ENCODE measurements around the gene ADAM33. TPM values are rescaled to one million over a fixed set of nuclear protein-coding genes. Genes with fewer than 3 reads are reported as not detected.

Gene ADAM33
- polyA plus RNA-seq, 1 donor: 15.5 TPM

DNA sequence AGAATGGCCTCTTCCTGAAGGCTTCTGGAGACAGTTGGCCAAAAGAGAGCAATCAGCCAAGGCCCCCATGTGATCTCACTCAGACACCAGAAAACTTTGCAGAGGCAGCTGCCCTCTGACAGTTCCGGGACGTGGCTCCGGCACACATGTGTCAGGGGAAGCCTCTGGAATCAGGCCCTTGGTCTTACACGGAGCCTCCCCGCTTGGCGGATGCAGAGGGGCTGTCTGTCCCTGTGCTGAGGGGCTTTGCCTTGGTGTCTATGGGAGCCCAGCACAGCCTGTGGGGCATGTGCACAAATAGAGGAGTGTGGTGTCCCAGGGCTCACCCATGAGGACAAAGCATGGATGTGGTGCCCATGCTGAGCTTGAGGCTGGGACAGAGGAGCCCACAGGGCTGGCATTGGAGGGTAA lies 16.8 kb upstream of the ADAM33 start:
- Histone ChIP-seq H3K4me1 (ENCODE audit: control insufficient read depth, insufficient read depth, low read length) (no peaks in the 10 kb centered on the region), H3K9me3 (ENCODE audit: control insufficient read depth, low read depth, low read length) (no peaks in the 10 kb centered on the region), H3K36me3 (ENCODE audit: control insufficient read depth, insufficient read depth, low read length) (no peaks in the 10 kb centered on the region), H3K27me3 (ENCODE audit: control insufficient read depth, insufficient read depth, low read length) (peaks cover 7% of the 10 kb centered on the region), H3K27ac (ENCODE audit: low read length) (no peak overlapping the region), H3K4me3 (ENCODE audit: low read length) (no peak overlapping the region)
- no CpG with 5 or more reads among the region's 6 CpGs for WGBS (ENCODE audit: insufficient coverage, low lambda C conversion rate)
- DNase-seq: no peak

DNA sequence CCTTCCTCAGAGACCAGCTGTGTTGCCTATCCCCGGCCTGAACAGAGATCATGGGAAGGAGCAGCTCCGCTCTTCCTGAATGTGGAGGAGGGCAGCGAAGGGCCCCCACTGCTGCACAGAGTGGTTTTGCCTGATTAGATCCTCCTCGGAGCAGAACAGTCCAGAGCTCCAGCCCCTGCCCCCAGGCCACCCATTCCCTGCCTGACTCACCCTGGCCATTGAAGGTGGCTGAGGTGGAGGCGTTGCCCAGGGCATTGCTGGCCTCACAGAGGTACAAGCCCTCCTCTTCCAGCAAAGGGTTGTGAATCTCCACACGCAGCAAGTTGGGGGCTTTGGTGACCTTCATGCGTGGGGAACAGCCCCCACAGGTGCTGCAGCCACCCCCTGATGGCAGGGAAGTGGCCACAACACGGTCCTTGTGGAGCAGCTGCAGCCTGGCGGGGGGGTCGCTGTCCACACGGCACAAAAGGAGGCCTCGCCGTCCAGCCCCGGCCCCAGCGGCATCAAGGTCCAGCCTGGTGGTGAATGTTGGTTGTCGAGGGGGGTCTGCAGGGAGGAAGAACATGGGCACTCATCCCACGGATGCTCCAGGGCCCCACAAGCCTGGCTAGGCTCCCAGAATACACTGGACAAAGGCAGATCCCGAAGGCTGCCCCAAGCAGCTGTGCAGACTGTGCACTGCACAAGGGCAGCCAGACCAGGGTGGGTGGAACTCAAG lies 15.9 kb upstream of the ADAM33 start:
- Histone ChIP-seq H3K27ac (ENCODE audit: low read length) (no peak overlapping the region), H3K4me1 (ENCODE audit: control insufficient read depth, insufficient read depth, low read length) (no peaks in the 10 kb centered on the region), H3K9me3 (ENCODE audit: control insufficient read depth, low read depth, low read length) (no peaks in the 10 kb centered on the region), H3K27me3 (ENCODE audit: control insufficient read depth, insufficient read depth, low read length) (no peaks in the 10 kb centered on the region), H3K4me3 (ENCODE audit: low read length) (no peak overlapping the region), H3K36me3 (ENCODE audit: control insufficient read depth, insufficient read depth, low read length) (no peaks in the 10 kb centered on the region)
- 80% methylated on average over 1 of the region's 18 CpGs for WGBS (ENCODE audit: insufficient coverage, low lambda C conversion rate)
- no peak for DNase-seq

DNA sequence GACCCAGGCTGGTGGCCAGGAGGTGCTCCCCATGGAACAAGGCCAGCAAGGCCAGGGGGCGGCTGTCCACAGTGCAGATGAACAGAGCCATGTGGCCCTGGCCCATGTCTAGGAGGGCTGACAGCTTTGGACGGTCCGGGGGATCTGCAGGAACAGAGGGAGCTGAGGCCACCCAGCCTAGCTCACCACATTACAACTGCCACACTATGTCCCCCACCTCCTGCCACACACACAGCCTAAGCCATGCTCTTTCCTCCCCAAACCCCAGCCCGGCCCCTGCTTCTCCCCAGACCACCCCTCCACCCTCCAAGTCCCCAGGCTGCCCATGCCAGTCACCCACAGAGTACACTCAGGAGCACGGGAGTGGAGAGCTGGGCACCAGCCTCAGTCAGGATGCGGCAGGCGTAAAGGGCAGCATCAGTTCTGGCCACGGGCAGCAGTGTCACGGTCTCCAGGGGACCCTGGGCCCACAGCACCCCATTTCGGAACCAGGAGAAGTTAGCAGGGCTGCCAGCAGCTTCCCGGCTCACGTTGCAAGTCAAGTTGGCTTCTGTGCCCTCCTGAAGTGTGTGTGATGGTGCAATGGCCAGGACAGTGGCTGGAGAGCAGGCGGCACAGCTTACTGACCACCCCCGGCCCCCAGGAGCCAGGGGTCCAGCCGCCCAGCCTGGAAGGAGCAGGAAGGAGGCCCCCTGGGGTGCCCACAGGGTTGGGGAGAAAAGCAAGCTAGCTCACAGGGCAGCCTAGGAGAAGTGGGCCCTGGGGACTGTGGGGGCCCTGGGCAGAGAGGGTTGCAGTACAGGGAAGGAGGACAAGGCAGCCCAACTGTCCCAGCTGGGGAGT lies 15.2 kb upstream of the ADAM33 start:
- WGBS (ENCODE audit: insufficient coverage, low lambda C conversion rate): no CpG with 5 or more reads among the region's 15 CpGs

DNA sequence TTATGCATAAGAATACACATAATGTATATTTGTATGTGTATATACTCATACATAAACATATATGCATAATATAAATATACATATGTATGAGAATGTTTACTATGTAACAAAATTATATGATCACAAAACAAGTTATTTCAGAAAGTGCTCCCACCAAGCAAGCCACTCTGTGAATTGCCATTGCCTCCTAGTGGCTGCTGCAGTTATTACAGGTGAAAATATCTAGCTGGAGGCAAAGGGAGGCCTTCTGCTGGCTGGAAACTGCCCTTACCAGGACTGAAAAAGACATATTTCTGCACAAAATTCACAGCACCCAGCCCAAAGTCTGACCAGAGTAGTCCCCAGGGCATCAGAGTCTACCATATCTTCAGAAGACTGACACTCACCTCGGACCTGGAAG lies 14.4 kb upstream of the ADAM33 start:
- Histone ChIP-seq H3K4me3 (ENCODE audit: low read length) (no peak overlapping the region), H3K27me3 (ENCODE audit: control insufficient read depth, insufficient read depth, low read length) (no peaks in the 10 kb centered on the region), H3K9me3 (ENCODE audit: control insufficient read depth, low read depth, low read length) (no peaks in the 10 kb centered on the region), H3K4me1 (ENCODE audit: control insufficient read depth, insufficient read depth, low read length) (no peaks in the 10 kb centered on the region), H3K27ac (ENCODE audit: low read length) (no peak overlapping the region), H3K36me3 (ENCODE audit: control insufficient read depth, insufficient read depth, low read length) (no peaks in the 10 kb centered on the region)
- WGBS (ENCODE audit: insufficient coverage, low lambda C conversion rate): no CpG with 5 or more reads among the region's 1 CpG
- DNase-seq: no peak

More for the DNA sequence above, 15.2 kb upstream of the ADAM33 start:
- no peak for DNase-seq
- no peak overlapping the region for H3K4me3 ChIP-seq (ENCODE audit: low read length)
- no peaks in the 10 kb centered on the region for H3K9me3 ChIP-seq (ENCODE audit: control insufficient read depth, low read depth, low read length)
- H3K4me1 ChIP-seq (ENCODE audit: control insufficient read depth, insufficient read depth, low read length): no peaks in the 10 kb centered on the region
- H3K27me3 ChIP-seq (ENCODE audit: control insufficient read depth, insufficient read depth, low read length): no peaks in the 10 kb centered on the region
- H3K36me3 ChIP-seq (ENCODE audit: control insufficient read depth, insufficient read depth, low read length): no peaks in the 10 kb centered on the region
- no peak overlapping the region for H3K27ac ChIP-seq (ENCODE audit: low read length)

DNA sequence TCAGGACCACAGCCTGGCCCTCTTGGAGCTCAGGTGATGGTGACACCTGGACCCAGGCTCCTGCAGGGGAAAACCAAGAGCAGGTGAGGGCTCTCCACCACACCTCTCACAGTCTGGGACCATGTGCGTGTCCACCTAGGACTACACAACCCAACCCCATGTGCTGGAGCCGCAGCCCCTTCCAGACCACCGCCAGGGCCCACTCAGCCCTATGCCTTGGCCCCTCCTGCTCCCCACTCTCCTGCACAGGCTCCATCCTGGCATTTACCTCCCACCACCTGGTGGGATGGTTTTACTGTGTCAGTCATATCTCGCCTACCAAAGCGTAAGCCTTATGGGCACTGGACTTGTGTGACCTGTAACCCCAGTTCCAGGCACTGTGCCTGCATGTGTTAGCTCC lies 13.1 kb upstream of the ADAM33 start:
- no peaks in the 10 kb centered on the region for H3K9me3 ChIP-seq (ENCODE audit: control insufficient read depth, low read depth, low read length)
- H3K4me1 ChIP-seq (ENCODE audit: control insufficient read depth, insufficient read depth, low read length): no peaks in the 10 kb centered on the region
- H3K27me3 ChIP-seq (ENCODE audit: control insufficient read depth, insufficient read depth, low read length): no peaks in the 10 kb centered on the region
- no peak overlapping the region for H3K4me3 ChIP-seq (ENCODE audit: low read length)
- H3K27ac ChIP-seq (ENCODE audit: low read length): no peak overlapping the region
- DNase-seq: no peak
- no CpG with 5 or more reads among the region's 5 CpGs for WGBS (ENCODE audit: insufficient coverage, low lambda C conversion rate)
- H3K36me3 ChIP-seq (ENCODE audit: control insufficient read depth, insufficient read depth, low read length): no peaks in the 10 kb centered on the region

DNA sequence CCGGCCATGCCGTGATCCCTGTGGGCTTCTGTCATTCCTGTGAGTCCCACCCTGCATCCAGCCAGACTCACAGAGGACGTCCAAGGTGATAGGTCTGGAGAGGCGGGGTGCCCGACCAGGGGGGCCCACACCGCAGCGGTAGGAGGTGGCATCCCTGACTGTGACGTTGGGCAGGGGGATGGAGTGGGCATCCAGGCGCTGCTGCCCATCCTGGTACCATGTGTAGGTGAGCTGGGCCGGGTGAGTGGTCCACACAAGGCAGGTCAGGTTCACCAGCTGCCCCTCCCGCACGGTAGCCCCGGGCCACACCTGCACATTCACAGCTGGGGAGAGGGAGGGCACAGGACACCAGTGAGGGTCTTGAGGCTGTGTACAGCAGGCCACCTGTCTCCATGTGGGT lies 11.6 kb upstream of the ADAM33 start:
- H3K9me3 ChIP-seq (ENCODE audit: control insufficient read depth, low read depth, low read length): no peaks in the 10 kb centered on the region
- no peaks in the 10 kb centered on the region for H3K4me1 ChIP-seq (ENCODE audit: control insufficient read depth, insufficient read depth, low read length)
- WGBS (ENCODE audit: insufficient coverage, low lambda C conversion rate): no CpG with 5 or more reads among the region's 13 CpGs
- no peaks in the 10 kb centered on the region for H3K27me3 ChIP-seq (ENCODE audit: control insufficient read depth, insufficient read depth, low read length)
- no peak overlapping the region for H3K4me3 ChIP-seq (ENCODE audit: low read length)
- H3K36me3 ChIP-seq (ENCODE audit: control insufficient read depth, insufficient read depth, low read length): no peaks in the 10 kb centered on the region
- DNase-seq: no peak
- no peak overlapping the region for H3K27ac ChIP-seq (ENCODE audit: low read length)

DNA sequence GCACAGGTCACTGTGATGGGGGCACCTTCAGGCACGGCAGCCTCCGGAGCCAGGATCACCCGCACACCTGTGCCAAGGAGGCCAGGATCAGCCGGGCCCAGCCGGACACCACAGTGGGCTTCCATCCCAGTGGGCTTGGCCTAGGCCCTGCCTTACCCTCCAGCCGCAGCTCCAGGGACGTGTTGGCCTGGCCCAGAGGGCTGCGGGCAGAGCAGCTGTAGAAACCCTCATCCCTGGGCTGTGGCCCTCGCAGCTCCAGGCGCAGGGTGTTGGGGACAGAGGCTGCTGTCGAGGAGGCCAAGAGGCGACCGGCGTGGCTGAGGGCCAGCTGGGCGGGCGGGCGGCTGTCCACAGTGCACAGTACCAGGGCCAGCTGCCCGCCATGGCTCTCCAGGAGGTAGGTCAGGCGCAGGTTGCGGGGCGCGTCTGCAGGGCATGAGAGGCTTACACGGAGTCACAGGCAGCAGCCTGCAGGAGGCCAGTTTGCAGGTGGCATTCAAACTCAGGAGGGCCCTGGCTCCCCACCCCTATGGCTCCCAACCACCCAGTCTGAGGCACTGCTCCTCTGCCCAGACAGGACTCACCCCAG lies 11.0 kb upstream of the ADAM33 start:
- no CpG with 5 or more reads among the region's 23 CpGs for WGBS (ENCODE audit: insufficient coverage, low lambda C conversion rate)
- Histone ChIP-seq H3K4me3 (ENCODE audit: low read length) (no peak overlapping the region), H3K9me3 (ENCODE audit: control insufficient read depth, low read depth, low read length) (no peaks in the 10 kb centered on the region), H3K4me1 (ENCODE audit: control insufficient read depth, insufficient read depth, low read length) (no peaks in the 10 kb centered on the region), H3K27ac (ENCODE audit: low read length) (no peak overlapping the region), H3K36me3 (ENCODE audit: control insufficient read depth, insufficient read depth, low read length) (no peaks in the 10 kb centered on the region), H3K27me3 (ENCODE audit: control insufficient read depth, insufficient read depth, low read length) (no peaks in the 10 kb centered on the region)
- no peak for DNase-seq

DNA sequence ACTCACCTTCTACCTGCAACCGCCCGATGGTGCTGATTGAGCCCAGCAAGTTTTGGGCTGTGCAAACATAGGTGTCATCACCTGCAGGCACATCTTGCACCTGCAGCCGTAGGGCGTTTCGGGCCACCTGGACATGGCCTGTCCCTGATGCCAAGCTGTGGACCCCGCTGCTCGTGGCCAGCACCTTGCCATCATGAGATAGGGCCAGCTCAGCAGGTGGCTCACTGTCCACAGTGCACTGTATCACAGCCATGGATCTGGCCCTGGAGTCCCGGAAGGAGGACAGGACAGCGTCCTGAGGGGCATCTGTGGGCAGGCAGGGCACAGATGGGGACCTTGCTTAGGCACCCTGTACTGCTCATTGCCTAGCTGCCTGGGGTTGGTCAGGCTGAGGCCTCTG lies 10.1 kb upstream of the ADAM33 start:
- H3K9me3 ChIP-seq (ENCODE audit: control insufficient read depth, low read depth, low read length): no peaks in the 10 kb centered on the region
- H3K4me1 ChIP-seq (ENCODE audit: control insufficient read depth, insufficient read depth, low read length): peaks cover 6% of the 10 kb centered on the region
- no peak for DNase-seq
- H3K4me3 ChIP-seq (ENCODE audit: low read length): no peak overlapping the region
- no peak overlapping the region for H3K27ac ChIP-seq (ENCODE audit: low read length)
- no peaks in the 10 kb centered on the region for H3K36me3 ChIP-seq (ENCODE audit: control insufficient read depth, insufficient read depth, low read length)
- H3K27me3 ChIP-seq (ENCODE audit: control insufficient read depth, insufficient read depth, low read length): peaks cover 2% of the 10 kb centered on the region
- no CpG with 5 or more reads among the region's 9 CpGs for WGBS (ENCODE audit: insufficient coverage, low lambda C conversion rate)

DNA sequence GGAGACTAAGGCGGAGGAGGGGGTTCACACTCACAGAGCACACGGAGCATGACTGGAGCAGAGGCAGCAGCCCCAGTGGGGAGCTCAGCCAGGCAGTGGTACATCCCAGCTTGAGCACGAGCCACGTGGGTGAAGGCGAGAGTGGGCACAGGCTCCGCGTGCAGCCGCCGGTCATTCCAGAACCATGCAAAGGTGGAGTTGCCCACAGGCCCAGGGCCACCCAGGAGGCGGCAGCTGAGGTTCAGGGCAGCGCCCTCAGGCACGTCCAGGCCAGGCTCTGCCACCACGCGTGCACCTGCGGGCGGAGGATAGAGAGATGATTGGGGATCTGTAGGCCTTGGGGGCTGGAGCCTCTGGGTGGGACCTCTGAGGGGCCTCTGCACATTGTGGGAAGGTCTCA lies 9.5 kb upstream of the ADAM33 start:
- no peaks in the 10 kb centered on the region for H3K36me3 ChIP-seq (ENCODE audit: control insufficient read depth, insufficient read depth, low read length)
- no peaks in the 10 kb centered on the region for H3K9me3 ChIP-seq (ENCODE audit: control insufficient read depth, low read depth, low read length)
- WGBS (ENCODE audit: insufficient coverage, low lambda C conversion rate): no CpG with 5 or more reads among the region's 16 CpGs
- peaks cover 6% of the 10 kb centered on the region for H3K4me1 ChIP-seq (ENCODE audit: control insufficient read depth, insufficient read depth, low read length)
- no peak for DNase-seq
- H3K27me3 ChIP-seq (ENCODE audit: control insufficient read depth, insufficient read depth, low read length): peaks cover 7% of the 10 kb centered on the region
- H3K27ac ChIP-seq (ENCODE audit: low read length): no peak overlapping the region
- H3K4me3 ChIP-seq (ENCODE audit: low read length): no peak overlapping the region

DNA sequence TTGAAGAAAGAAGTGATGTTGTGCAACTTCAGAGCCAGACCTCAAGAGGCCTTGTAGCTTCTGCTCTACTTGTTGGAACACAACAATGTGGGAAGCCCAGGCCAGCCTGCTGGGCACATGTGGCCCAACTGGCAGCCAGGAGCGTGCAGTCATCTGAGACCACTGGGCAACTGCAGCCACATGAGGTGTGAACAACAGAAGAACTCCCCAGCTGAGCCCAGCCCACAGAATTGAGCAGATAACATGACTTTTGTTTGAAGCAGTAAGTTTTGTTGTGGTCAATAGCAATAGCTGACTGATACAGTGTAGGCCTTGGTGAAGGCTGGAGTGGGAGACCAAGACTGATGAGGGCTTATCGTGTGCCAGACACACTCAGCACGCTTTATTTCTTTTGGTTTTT lies 8.6 kb upstream of the ADAM33 start:
- WGBS (ENCODE audit: insufficient coverage, low lambda C conversion rate): no CpG with 5 or more reads among the region's 3 CpGs
- Histone ChIP-seq H3K36me3 (ENCODE audit: control insufficient read depth, insufficient read depth, low read length) (no peaks in the 10 kb centered on the region), H3K4me1 (ENCODE audit: control insufficient read depth, insufficient read depth, low read length) (peaks cover 6% of the 10 kb centered on the region), H3K27me3 (ENCODE audit: control insufficient read depth, insufficient read depth, low read length) (peaks cover 9% of the 10 kb centered on the region), H3K4me3 (ENCODE audit: low read length) (no peak overlapping the region), H3K9me3 (ENCODE audit: control insufficient read depth, low read depth, low read length) (no peaks in the 10 kb centered on the region), H3K27ac (ENCODE audit: low read length) (no peak overlapping the region)
- no peak for DNase-seq
